ENCODE measurements around the gene BTN3A1.
"Not testable (repeated sequence)": the region's sequence is repeated elsewhere in the genome, so short reads cannot be mapped to it uniquely, and the experiment has no call there.

BTN3A1 gene

GRCh38 chr6:26415036-26415614 is 13.1 kb downstream of the BTN3A1 start:
- DNase-seq (ENCODE audit: low read depth), result no peak

DNA sequence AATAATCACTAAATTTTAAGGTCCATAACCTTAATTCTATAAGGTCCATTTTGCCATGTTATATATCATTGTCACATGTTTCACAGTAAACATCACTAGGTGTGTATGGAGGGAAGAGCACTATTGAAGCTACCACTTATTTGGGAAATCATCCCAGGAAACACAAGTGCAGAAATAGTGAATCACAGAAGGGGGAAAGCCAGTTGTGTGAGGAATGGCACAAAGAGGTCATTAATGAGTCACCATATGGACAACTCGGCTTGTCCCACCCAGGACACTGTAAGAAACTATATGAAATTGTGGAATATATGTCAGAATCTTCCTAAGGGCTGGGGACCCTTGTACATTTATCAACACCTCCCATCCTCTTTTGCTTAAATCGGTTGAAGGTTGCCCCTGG is 13.7 kb downstream of the BTN3A1 start:
- DNase-seq (ENCODE audit: low read depth), result no peak

DNA sequence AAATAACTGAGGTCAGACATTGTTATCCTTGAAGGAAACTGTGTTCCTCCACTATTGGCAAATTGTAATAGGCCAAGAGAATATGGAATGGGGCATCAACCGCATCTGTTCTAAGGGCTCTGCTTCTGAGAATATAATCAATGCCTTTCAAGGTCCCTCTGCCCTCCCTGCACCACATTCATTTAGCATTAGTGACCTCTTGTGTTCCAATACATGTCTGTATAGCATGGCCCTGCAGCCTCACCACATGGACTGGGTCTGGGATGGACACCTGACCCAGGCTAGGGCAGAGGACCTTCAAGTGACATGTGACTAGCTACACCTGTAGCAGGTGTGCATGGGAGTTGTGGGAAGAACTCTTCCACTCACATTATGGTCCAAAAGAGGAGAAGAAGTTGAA is 14.2 kb downstream of the BTN3A1 start:
- no peak for DNase-seq (ENCODE audit: low read depth)

DNA sequence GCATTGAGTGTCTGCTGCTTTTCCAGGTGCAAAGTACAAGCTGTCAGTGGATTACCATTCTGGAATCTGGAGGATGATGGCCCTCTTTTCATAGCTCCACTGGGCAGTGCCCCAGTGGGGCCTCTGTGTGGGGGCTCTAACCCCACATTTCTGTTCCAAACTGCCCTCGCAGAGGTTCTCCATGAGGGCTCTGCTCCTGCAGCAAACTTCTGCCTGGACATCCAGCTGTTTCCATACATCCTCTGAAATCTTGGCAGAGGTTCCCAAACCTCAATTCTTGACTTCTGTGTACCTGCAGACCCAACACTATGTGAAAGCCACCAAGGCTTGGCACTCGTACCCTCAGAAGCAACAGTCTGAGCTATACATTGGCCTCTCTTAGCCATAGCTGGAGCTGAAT is 16.0 kb downstream of the BTN3A1 start:
- not testable (repeated sequence) for DNase-seq (ENCODE audit: low read depth)

DNA sequence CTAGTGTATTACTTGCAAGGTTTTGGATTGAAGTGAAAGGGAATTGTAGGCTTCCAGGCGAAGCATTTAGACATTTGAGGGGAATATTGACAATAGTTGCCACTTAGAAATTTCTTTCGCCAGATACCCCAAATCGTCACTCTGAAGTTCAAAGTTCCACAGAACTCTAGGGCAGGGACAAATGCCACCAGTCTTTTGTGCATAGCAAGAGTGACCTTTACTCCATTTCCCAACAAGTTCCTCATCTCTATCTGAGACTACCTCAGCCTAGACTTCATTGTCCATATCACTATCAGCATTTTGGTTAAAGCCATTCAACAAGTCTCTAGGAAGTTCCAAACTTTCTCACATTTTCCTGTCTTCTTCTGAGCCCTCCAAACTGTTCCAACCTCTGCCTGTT is 16.7 kb downstream of the BTN3A1 start:
- DNase-seq (ENCODE audit: low read depth), result not testable (repeated sequence)

DNA sequence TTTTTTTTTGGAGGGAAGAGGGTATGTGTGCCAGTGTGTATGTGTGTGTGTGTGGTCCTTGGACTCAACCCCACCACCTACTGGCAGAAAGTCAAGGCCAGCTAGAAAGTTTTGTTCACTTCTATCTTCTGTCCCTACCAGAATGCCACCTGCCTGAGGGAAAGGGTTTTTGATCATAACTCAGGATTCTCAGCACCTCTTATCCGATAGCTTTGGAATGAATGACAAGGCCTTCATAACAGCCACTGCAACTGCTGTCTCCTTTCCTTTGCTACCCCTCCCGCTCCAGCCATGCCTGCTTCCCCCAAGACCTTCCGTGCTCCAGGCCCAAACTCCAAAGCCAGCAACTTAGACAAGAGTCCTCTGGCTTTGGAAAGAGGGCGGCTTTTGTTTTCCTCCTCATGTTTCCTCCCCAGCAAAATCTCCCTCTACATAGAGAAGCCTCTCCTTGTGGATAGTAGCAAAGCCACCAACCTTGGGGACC is 18.7 kb downstream of the BTN3A1 start:
- no peak for DNase-seq (ENCODE audit: low read depth)

DNA sequence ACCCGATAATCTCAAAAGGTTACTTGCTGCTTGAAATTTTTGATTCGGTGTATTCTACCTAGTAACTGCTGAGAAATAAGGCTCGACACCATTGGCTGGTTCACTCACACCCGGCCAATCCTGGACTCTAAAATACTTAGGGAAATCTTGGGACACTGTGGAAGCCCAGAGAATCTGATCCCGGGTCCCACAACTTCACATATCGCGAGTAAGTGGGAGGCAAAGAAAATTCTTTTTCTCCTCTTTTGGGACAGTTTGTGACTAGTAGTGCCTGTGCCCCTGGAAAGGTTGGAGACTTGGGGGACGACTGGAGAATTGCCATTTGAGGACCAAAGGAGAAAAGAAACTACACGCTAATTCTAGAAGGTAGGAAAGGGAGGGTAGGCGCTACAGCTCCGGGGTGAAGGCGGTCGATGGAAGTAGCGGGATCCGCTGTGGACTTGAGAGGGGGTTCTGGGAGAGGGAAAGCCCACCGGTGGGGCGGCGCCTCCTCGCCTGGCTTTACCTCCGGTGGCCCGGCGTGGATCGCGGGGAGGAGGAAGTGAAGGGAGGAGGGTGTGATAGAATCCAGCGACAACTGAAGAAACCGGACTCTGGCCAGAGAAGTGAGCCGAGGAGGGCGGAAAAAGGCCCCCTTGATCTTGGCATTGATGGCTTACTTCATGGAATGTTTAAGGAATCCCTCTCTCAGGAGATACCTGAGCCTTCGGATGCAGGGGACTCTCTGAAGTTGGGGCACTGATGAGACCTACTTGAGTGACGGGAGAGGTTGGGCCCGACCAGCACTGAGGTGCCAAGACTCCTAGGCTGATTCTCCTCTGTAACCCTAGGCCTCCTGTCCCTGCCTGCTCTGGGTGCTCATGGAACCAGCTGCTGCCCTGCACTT is 19.4 kb downstream of the BTN3A1 start:
- peak; percentile 15 for DNase-seq (ENCODE audit: low read depth)

DNA sequence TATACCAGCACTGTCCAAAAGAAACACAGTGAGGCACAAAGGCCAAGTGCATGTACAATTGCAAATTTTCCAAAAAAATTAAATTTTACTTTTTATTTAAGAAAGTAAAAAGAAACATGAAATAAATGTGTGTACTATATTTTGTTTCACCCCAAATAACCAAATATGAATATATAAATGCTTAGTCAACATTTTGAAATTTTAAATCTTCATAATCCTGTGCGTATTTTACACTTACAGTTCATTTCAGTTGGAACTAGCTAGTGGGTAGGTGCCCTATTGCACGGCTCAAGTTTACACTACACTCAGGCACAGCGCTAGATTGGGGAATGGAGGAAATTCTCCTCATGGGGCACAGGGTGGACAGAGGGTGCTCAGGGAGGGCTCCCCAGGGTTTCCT is 20.3 kb downstream of the BTN3A1 start:
- DNase-seq (ENCODE audit: low read depth), result no peak

- DNase-seq (ENCODE audit: low read depth), result no peak
Measured at GRCh38 chr6:26426691-26427450, 24.8 kb downstream of the BTN3A1 start.

DNA sequence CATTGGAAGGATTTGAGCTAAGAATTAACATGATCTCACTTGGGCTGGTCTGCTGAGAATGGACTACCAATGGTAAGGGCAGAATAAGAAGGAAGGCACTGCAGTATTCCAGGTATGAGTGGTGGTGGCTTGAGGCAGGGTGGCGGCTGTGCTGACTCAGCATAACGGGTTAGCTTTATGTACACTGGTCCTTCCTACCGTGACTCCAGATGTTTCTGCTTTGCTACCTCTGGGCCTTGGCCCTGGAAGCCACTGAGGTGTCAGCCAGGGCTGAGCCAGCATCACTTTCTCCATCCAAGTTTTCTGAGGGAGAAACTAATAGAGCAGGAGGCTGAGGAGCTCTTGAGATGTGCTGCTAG is 25.4 kb downstream of the BTN3A1 start:
- DNase-seq (ENCODE audit: low read depth), result no peak

DNA sequence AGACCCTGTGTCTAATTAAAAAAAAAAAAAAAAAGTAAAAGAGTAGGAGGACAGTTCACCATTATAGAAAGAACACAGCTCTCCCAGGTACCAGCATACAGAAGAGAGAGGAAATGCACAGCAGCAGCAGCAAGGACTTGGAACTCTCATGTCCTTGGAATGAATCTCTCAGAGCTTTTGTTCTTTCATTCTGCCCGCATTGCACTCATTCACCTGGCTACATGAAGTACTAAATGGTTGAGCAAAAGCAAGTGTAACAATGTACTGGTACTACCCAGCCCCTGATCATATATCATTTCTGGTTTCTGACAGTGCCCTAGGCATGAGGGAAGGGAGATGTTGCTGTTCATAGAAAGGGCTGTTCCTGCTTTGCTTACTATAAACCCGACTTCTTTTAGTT is 26.1 kb downstream of the BTN3A1 start:
- no peak for DNase-seq (ENCODE audit: low read depth)

- no peak for DNase-seq (ENCODE audit: low read depth)
Measured at GRCh38 chr6:26430787-26431186, 28.7 kb downstream of the BTN3A1 start.

DNA sequence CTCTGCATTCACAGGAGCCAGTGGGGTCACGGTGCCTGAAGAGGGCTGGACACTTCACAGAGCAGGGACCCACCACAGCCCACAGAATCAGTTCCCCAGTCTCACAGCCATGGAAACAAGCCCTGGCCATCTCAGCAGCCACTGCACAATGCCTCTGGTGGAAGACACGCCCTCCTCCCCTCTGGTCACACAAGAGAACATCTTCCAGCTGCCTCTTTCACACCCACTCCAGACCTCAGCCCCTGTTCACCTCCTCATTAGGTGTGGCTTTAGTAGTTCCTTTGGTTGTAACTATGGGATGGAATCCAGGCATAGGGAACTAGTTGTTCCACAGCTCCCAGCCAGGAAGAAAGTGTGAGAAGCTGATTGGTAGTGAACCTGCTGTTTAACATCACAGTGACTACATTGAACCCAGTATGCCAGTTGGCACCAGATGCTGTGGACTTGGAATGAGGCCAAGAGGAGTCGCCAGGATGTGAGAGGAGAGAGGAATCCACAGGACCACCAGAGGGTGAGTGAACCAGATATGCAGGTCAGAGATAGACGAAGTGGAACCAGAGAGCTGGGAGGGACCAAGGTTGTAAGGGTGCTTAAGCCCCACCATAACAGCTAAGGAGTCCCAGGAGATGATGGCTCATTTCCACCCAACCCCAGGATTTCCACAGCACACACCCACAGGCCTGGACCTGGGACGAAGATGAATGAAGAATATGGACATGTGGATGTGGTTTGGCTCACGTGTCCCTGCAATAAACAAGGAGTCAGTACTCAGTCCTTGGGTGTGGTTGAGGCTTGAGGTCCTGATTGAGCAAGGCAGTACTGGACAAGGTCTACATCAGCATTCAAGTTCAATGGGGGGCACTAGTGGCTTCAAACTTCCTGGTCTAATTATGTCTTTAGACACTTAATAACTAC is 29.4 kb downstream of the BTN3A1 start:
- no peak for DNase-seq (ENCODE audit: low read depth)

GRCh38 chr6:26432627-26433201 is 30.6 kb downstream of the BTN3A1 start:
- DNase-seq (ENCODE audit: low read depth), result no peak

- DNase-seq (ENCODE audit: low read depth), result not testable (repeated sequence)
Measured at GRCh38 chr6:26433680-26434079, 31.6 kb downstream of the BTN3A1 start.

DNA sequence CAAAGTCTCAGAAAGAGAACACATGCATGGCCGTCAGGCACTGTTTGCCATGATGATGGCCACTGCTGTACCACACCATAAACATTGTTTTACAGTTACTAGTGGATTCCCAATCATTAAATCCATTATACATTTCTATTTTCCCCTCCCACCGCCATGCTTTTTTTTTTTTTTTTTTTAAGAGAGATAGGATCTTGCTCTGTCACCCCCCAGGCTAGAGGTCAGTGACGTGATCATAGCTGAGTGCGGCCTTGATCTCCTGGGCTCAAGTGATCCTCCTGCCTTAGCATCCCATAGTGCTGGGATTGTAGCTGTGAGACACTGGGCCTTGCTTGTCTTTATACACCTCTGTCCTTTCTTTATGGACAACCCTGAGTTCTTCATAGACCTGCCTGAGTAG is 33.9 kb downstream of the BTN3A1 start:
- no peak for DNase-seq (ENCODE audit: low read depth)

DNA sequence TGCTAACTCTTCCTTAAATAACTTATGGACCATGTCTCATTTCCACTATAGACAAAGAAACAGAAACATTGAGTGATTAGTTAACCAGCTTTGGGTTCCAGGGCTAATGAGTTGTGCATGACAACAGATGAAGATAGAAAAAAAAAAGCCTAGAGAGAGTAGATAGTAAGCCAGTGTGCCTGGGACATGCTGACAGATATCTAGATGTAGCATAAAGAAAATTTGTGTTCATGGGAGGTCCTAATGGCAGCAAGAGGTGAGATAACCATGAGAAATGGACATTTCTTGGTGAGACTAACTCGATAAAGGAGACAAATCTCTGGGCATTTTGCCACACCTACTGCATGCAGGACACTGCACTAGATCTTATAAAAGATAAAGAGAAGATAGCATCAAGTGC is 35.5 kb downstream of the BTN3A1 start:
- no peak for DNase-seq (ENCODE audit: low read depth)

DNA sequence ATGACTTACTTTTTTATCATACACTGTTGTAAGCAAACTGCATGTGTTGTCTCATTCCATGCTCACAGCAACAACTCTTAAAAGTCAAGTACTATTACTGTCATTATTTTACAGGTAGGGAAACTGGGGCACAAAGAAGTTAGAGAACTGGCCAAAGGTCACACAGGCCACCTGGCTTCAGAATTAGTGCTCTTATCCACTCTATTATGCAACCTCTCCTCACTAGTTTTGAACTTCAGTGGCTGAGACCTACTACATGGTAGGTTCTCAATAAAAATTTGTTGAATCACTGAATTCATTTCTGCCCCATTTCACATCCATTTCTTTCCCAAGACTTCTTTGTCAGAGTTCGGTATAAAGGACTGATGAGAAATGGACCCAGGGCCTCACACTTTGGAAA is 35.9 kb downstream of the BTN3A1 start:
- DNase-seq (ENCODE audit: low read depth), result no peak

DNA sequence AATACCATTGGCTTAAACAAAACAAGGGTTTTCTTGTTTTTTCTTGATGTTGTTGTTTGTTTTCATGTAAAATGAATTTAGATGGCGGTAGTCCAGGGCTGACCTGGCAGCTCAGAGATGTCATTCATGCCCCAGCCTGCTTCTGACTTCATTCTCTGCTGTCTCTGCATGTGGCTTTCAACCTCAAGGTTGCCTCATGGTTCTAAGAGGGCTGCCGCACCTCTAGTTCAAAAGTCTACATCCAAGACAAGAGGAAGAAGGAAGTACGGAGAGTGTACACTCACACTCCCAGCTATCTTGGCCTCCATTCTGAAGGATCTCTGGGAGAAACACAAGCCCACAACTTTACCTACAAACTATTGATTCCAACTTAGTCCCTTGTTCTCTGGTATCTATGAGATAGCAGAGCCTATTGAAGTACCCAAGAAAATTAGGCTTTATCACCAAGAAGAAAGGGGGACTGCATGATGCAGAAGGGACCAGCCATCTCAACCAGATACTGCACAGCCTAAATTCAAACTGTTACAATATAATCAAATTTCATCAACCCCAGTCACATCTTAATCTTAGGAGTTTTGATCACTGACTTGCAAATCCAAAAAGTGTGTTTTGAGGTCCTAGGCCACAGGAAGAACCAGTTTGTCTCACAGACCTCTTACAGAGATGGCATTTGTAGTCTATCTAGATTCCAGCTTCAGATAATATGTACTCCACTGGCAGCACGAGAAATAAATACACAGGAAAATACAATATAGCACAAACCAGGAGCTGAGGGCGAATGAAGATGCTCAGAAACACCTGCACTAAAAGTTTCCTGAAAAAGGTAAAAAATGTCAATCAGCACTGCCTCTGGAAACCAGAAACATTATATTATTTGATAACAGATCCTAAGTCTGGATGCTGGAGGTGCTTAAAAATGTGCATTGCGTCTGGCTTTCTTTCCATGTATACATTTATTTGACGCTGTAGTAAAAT is 37.4 kb downstream of the BTN3A1 start:
- no peak for DNase-seq (ENCODE audit: low read depth)

GRCh38 chr6:26440977-26441358 is 38.9 kb downstream of the BTN3A1 start:
- no peak for DNase-seq (ENCODE audit: low read depth)
